GM12892 (cell line): ENCODE results near the gene ANKRD63.

Experiments
- DNase-seq: peaks from one replicate; pipeline ENCODE4 v3.0.0; 2011; ENCODE audit not compliant: insufficient read length
- FAIRE-seq: peaks from 2 replicates; lab custom pipeline; 2011; peaks lifted over from hg19 to GRCh38; lab: Jason Lieb, UNC
- POLR2A ChIP-seq: IDR thresholded peaks from 2 replicates; pipeline ENCODE4 v1.6.1; 2011; ENCODE audit warnings: low read depth, low read length, control low read depth
- POLR2AphosphoS5 ChIP-seq: IDR thresholded peaks from 2 replicates; pipeline ENCODE4 v1.6.1; 2011; ENCODE audit warnings: low read depth, low read length, control low read depth
- TAF1 ChIP-seq: IDR thresholded peaks from 2 replicates; pipeline ENCODE4 v1.6.1; 2011; ENCODE audit warnings: low read depth, mild to moderate bottlenecking, control low read depth, low read length, borderline replicate concordance

ANKRD63 gene

GRCh38 chr15:40323953-40324937 lies 41.4 kb upstream of the ANKRD63 start:
- DNase-seq (no peak), FAIRE-seq (no peak)
- TF ChIP-seq POLR2AphosphoS5 (no peak), POLR2A (no peak), TAF1 (no peak)

DNA sequence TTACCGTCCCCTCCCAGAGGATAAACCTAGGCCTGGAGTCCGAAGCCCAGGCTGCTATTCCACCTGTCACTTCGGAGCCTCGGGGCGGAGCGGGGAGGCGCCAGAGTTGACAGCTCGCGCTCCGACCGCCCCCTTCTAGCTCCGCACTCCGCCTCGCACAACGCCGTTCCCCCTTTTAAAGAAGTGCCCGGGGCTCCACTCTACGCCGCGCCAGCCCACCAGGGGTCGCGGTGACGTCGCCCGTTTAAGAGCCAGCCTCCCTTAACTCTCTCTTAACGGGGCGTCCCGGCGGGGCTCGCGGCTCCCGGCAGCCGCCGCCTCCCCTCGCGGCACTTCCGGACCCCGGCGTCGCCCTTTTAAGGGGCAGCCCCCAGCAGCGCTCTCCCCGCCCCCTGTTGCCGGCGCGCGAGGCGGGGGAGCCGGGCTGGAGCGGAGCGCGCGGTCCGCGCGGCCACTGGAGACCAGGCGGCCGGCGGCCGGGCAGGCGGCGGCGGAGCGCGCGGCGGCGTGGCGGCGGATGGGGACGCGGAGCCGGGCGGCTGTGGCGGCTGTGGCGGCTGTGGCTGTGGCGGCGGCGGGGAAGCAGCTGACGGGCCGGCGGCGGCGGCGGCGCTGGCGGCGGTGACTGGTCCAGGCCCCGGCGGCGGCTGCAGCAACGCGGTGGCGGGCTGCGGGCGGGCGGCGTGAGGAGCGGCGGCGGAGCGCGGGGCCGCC lies 40.5 kb upstream of the ANKRD63 start, which contains the start of gene INAFM2:
TSS of gene INAFM2 (plus strand) at position 454 of the 714 bp plus-strand sequence. CDS start 364 bp downstream, outside the sequence.
- DNase-seq (peak; percentile 99), FAIRE-seq (peak; percentile 92)
- TF ChIP-seq TAF1 (no peak), POLR2A (peak; percentile 30; the same call in 1 of the 2 replicates)

- FAIRE-seq = no peak
- TF ChIP-seq TAF1 (no peak), POLR2AphosphoS5 (no peak), POLR2A (no peak)
- DNase-seq = no peak
Observed at GRCh38 chr15:40322531-40323238, 39.8 kb upstream of the ANKRD63 start.

GRCh38 chr15:40320931-40321371 lies 38.1 kb upstream of the ANKRD63 start:
- FAIRE-seq = peak; percentile 56
- DNase-seq = no peak
- TF ChIP-seq POLR2A (no peak), TAF1 (no peak), POLR2AphosphoS5 (no peak)

DNA sequence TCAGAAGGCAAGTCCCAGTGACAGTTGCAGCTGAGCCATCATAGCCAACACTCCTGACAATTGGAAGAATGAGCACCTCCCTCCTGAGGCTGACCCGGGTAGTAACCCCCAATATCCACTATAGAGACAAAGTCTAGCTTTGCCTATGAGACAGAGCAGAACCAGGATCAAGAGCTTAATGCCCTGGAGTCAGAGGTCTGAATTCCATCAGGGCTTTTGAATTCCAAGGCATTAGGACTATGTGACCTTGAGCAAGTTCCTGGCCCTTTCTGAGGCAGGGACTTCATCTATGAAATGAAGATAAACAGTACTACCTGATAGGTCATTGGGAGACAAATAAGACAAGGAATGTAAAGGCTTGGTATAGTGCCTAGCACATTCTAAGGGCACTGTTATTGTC lies 37.5 kb upstream of the ANKRD63 start:
- no peak for FAIRE-seq
- TF ChIP-seq POLR2A (no peak), POLR2AphosphoS5 (no peak), TAF1 (no peak)

GRCh38 chr15:40317580-40317979 lies 34.7 kb upstream of the ANKRD63 start:
- DNase-seq (no peak), FAIRE-seq (no peak)
- TF ChIP-seq POLR2AphosphoS5 (no peak), TAF1 (no peak), POLR2A (no peak)

More for the DNA sequence above, 37.5 kb upstream of the ANKRD63 start:
- no peak for DNase-seq

GRCh38 chr15:40316931-40317330 lies 34.1 kb upstream of the ANKRD63 start:
- TF ChIP-seq TAF1 (no peak), POLR2A (no peak), POLR2AphosphoS5 (no peak)
- DNase-seq (no peak), FAIRE-seq (no peak)

DNA sequence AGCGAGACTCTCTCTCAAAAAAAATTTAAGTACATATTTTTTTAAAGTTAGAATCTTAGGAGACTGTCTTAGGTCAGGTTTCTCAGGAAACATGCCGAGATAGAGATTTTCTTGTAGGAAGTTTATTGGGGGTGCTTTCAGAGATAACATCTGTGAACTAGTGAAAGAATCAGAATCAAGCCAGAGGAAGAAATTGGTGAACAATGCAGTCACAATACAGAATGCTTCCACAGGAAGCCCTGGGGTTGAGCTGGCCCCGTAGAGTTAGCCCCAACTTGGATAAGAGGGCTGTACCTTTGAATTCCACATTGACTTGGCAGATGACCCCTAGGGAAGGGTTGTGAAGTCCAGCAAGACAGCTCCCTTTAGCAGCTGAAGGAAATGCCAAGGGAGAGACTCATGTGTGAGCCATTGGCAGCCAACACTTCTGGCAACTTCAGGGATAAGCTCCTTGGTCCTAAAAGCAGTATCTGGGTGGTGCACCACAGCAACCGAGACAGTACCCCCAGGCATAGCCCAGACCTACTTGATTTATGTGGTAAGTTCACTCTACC lies 31.9 kb upstream of the ANKRD63 start:
- no peak for FAIRE-seq
- no peak for DNase-seq
- TF ChIP-seq POLR2A (no peak), POLR2AphosphoS5 (no peak), TAF1 (no peak)

- FAIRE-seq = no peak
- no peak for TF ChIP-seq TAF1
- no peak for DNase-seq
Observed at GRCh38 chr15:40313531-40314398, 30.9 kb upstream of the ANKRD63 start.

DNA sequence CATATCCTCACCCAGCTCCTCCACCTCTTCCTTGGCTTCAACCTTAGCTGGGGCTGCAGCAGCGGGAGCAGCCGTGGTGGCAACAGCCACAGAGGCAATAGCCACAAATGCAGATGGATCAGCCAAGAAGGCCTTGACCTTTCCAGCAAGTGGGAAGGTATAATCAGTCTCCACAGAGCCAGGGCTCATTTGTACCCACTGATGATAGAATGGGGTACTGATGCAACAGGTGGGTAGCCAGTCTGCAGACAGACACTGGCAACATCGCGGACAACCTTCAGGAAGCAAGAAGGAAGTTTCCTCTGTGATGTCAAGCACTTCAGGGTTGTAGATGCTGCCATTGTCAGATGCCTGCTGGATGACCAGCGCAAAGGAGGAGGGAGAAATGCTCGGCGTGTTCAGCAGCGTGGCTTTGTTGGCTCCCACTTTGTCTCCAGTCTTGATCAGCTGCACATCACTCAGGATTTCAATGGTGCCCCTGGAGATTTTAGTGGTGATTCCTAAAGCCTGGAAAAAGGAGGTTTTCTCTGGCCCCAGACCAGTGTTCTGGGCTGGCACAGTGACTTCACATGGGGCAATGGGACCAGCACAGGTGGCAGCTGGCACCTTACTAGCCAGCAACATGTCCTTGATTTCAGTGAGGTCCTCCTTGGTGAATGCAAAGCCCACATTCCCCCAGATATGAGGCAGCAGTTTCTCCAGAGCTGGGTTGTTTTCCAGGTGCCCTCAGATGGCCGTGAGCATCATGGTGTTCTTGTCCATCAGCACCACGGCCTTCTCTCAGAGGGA lies 29.7 kb upstream of the ANKRD63 start:
- FAIRE-seq (no peak), DNase-seq (no peak)
- TF ChIP-seq TAF1 (no peak), POLR2AphosphoS5 (no peak), POLR2A (no peak)
